ENCODE measurements around the gene ITGA7. TPM values are rescaled to one million over a fixed set of nuclear protein-coding genes. Genes with fewer than 3 reads are reported as not detected.

The ITGA7 gene
- polyA plus RNA-seq, 1 of the 3 experiments (the other 2 are of a cell fraction), result 19.7 TPM

GRCh38 chr12:55670276-55670675, 37.4 kb downstream of the ITGA7 start:
- ChIA-PET POLR2A (interaction anchor here (1.0 kb wide), 1 partner anchor 67 kb away, joined by 3 read pairs; no protein-coding TSS in a partner anchor), CTCF (interaction anchor here (0.6 to 3.2 kb wide), 3 partner anchors 13 to 150 kb away, joined by 3 to 22 read pairs (median 5); no protein-coding TSS in a partner anchor)
- Histone ChIP-seq H3F3A (replicated peaks; ENCODE audit: insufficient read depth) (no peaks in the 10 kb centered on the region), H3K4me1 (ENCODE audit: control insufficient read depth in 1 of 2, insufficient read depth in 2 of 2, low read depth in 1 of 2, low read length in 1 of 2) (no peaks in the 10 kb centered on the region), H4K20me1 (ENCODE audit: insufficient read depth) (no peaks in the 10 kb centered on the region), H3K4me2 (no peak overlapping the region), H3K4me3 (ENCODE audit: low read depth in 2 of 2, low read length in 1 of 2) (no peak overlapping the region), H3K9me2 (no peaks in the 10 kb centered on the region), H3K27ac (ENCODE audit: low read depth in 2 of 2, low read length in 1 of 2) (no peak overlapping the region), H3K79me2 (ENCODE audit: insufficient read depth) (no peaks in the 10 kb centered on the region), H3K9me3 (no peaks in the 10 kb centered on the region), H3K27me3 (ENCODE audit: insufficient read depth) (peaks cover 23% of the 10 kb centered on the region; the same call in 1 of the 2 replicates), H2AFZ (ENCODE audit: low read depth) (no peak overlapping the region), H3K36me3 (replicated peaks in 1 of 2; ENCODE audit: control insufficient read depth in 1 of 2, insufficient read depth in 2 of 2, low read length in 1 of 2) (no peaks in the 10 kb centered on the region), H3K9ac (no peak overlapping the region)
- no peak for DNase-seq
- TF ChIP-seq USF1 (IDR thresholded peaks at IDR 0.05; ENCODE audit: borderline replicate concordance, low read depth), result no peak
- TF ChIP-seq IRF3 (IDR thresholded peaks at IDR 0.05; ENCODE audit: low read depth, low read length), result no peak
- no peak for TF ChIP-seq GATA2 (CRISPR knock-in tag; IDR thresholded peaks at IDR 0.05)
- TF ChIP-seq FOXJ3 (CRISPR knock-in tag; IDR thresholded peaks at IDR 0.05), result no peak
- no peak for TF ChIP-seq SMC3 (IDR thresholded peaks at IDR 0.05; ENCODE audit: low read depth, low read length)

- no peak overlapping the region for H3K4me2 ChIP-seq
- 33% methylated on average over 7 of the region's 7 CpGs for WGBS (ENCODE audit: low lambda C conversion rate)
- DNase-seq, result no peak
These were observed 41.2 kb downstream of the ITGA7 start for GRCh38 chr12:55666508-55666907.

GRCh38 chr12:55664826-55665225, 42.9 kb downstream of the ITGA7 start:
- Histone ChIP-seq H3K4me2 (no peak overlapping the region), H3K27me3 (ENCODE audit: insufficient read depth) (no peaks in the 10 kb centered on the region; the same call in 1 of the 2 replicates), H3K4me1 (ENCODE audit: control insufficient read depth in 1 of 2, insufficient read depth in 2 of 2, low read depth in 1 of 2, low read length in 1 of 2) (no peaks in the 10 kb centered on the region), H3K9ac (no peak overlapping the region), H3K79me2 (ENCODE audit: insufficient read depth) (no peaks in the 10 kb centered on the region), H3K4me3 (ENCODE audit: low read depth in 2 of 2, low read length in 1 of 2) (no peak overlapping the region), H3K27ac (ENCODE audit: low read depth in 2 of 2, low read length in 1 of 2) (no peak overlapping the region), H2AFZ (ENCODE audit: low read depth) (no peak overlapping the region), H3K9me3 (no peaks in the 10 kb centered on the region), H3K9me2 (no peaks in the 10 kb centered on the region), H3K36me3 (replicated peaks in 1 of 2; ENCODE audit: control insufficient read depth in 1 of 2, insufficient read depth in 2 of 2, low read length in 1 of 2) (no peaks in the 10 kb centered on the region), H4K20me1 (ENCODE audit: insufficient read depth) (no peaks in the 10 kb centered on the region), H3F3A (replicated peaks; ENCODE audit: insufficient read depth) (no peaks in the 10 kb centered on the region)
- 65% methylated on average over 9 of the region's 10 CpGs for WGBS (ENCODE audit: low lambda C conversion rate)
- POLR2A ChIA-PET, result no interaction called here
- CTCF ChIA-PET, result interaction anchor here (2.9 kb wide), 1 partner anchor 8 kb away, joined by 12 read pairs; no protein-coding TSS in a partner anchor
- no peak for DNase-seq
- TF ChIP-seq MXI1 (IDR thresholded peaks at IDR 0.05; ENCODE audit: low read depth, low read length) (no peak), CHD2 (IDR thresholded peaks at IDR 0.05; ENCODE audit: low read length, partially characterized antibody) (no peak), REST (IDR thresholded peaks at IDR 0.05; ENCODE audit: low read depth, low read length) (no peak), NFIC (IDR thresholded peaks at IDR 0.05; ENCODE audit: borderline replicate concordance) (no peak), TEAD4 (IDR thresholded peaks at IDR 0.05; ENCODE audit: borderline replicate concordance, insufficient read depth) (no peak), FOXJ3 (CRISPR knock-in tag; IDR thresholded peaks at IDR 0.05) (no peak), USF2 (IDR thresholded peaks at IDR 0.05; ENCODE audit: borderline replicate concordance, low read depth, low read length) (no peak), MAX (IDR thresholded peaks at IDR 0.05; ENCODE audit: low read depth) (no peak), RXRA (IDR thresholded peaks at IDR 0.05; ENCODE audit: borderline replicate concordance, low read depth) (no peak), GATA2 (CRISPR knock-in tag; IDR thresholded peaks at IDR 0.05) (no peak)

More at GRCh38 chr12:55666508-55666907, 41.2 kb downstream of the ITGA7 start:
- no peaks in the 10 kb centered on the region for H3K36me3 ChIP-seq (replicated peaks in 1 of 2; ENCODE audit: control insufficient read depth in 1 of 2, insufficient read depth in 2 of 2, low read length in 1 of 2)
- H3K4me1 ChIP-seq (ENCODE audit: control insufficient read depth in 1 of 2, insufficient read depth in 2 of 2, low read depth in 1 of 2, low read length in 1 of 2), result no peaks in the 10 kb centered on the region
- no peaks in the 10 kb centered on the region for H4K20me1 ChIP-seq (ENCODE audit: insufficient read depth)
- no peak overlapping the region for H3K4me3 ChIP-seq (ENCODE audit: low read depth in 2 of 2, low read length in 1 of 2)
- TF ChIP-seq CHD2 (IDR thresholded peaks at IDR 0.05; ENCODE audit: low read length, partially characterized antibody), result no peak
- TF ChIP-seq RCOR1 (IDR thresholded peaks at IDR 0.05; ENCODE audit: low read length), result no peak
- TF ChIP-seq FOXJ3 (CRISPR knock-in tag; IDR thresholded peaks at IDR 0.05), result no peak
- no peaks in the 10 kb centered on the region for H3K9me2 ChIP-seq
- H3K9ac ChIP-seq, result no peak overlapping the region
- H3K27ac ChIP-seq (ENCODE audit: low read depth in 2 of 2, low read length in 1 of 2), result no peak overlapping the region
- H3K27me3 ChIP-seq (ENCODE audit: insufficient read depth), result no peaks in the 10 kb centered on the region; the same call in 1 of the 2 replicates
- H2AFZ ChIP-seq (ENCODE audit: low read depth), result no peak overlapping the region
- H3K9me3 ChIP-seq, result no peaks in the 10 kb centered on the region
- ChIA-PET CTCF (interaction anchor here (2.9 kb wide), 1 partner anchor 10 kb away, joined by 12 read pairs; no protein-coding TSS in a partner anchor), POLR2A (interaction anchor here (0.6 kb wide), 1 partner anchor 66 kb away, joined by 3 read pairs; no protein-coding TSS in a partner anchor)
- no peaks in the 10 kb centered on the region for H3F3A ChIP-seq (replicated peaks; ENCODE audit: insufficient read depth)
- H3K79me2 ChIP-seq (ENCODE audit: insufficient read depth), result no peaks in the 10 kb centered on the region

All from SK-N-SH (cell line).